COLO829 (cell line): ENCODE data around the gene ADAMTS7.
A peak's percentile ranks its signal among the peaks of the same experiment; 100 is the strongest.
"Not testable (repeated sequence)": the region's sequence is repeated elsewhere in the genome, so short reads cannot be mapped to it uniquely, and the experiment has no call there.

ENCODE experiments used
- DNase-seq: peaks from one replicate; pipeline ENCODE4 v3.0.0; 2012; ENCODE audit warnings: low spot score

ADAMTS7 gene

GRCh38 chr15:78753751-78754535 lies 57.3 kb downstream of the ADAMTS7 start:
- DNase-seq: not testable (repeated sequence)

- DNase-seq: not testable (repeated sequence)
These were observed 58.0 kb downstream of the ADAMTS7 start for GRCh38 chr15:78753359-78753659.

- DNase-seq: no peak
These were observed 58.5 kb downstream of the ADAMTS7 start for GRCh38 chr15:78752492-78753358.

GRCh38 chr15:78751602-78751979 lies 59.7 kb downstream of the ADAMTS7 start:
- no peak for DNase-seq

GRCh38 chr15:78750974-78751601 lies 60.2 kb downstream of the ADAMTS7 start:
- DNase-seq: peak; percentile 72

GRCh38 chr15:78750566-78750965 lies 60.7 kb downstream of the ADAMTS7 start:
- no peak for DNase-seq

- no peak for DNase-seq
These were observed 61.4 kb downstream of the ADAMTS7 start for GRCh38 chr15:78749831-78750230.

- not testable (repeated sequence) for DNase-seq
These were observed 63.4 kb downstream of the ADAMTS7 start for GRCh38 chr15:78747877-78748276.

GRCh38 chr15:78741674-78742073 lies 69.6 kb downstream of the ADAMTS7 start:
- DNase-seq: not testable (repeated sequence)

- no peak for DNase-seq
These were observed 70.4 kb downstream of the ADAMTS7 start for GRCh38 chr15:78740904-78741274.

- DNase-seq: no peak
These were observed 71.0 kb downstream of the ADAMTS7 start for GRCh38 chr15:78739996-78740903.

GRCh38 chr15:78739206-78739605 lies 72.1 kb downstream of the ADAMTS7 start:
- no peak for DNase-seq

GRCh38 chr15:78737931-78738558 lies 73.2 kb downstream of the ADAMTS7 start:
- not testable (repeated sequence) for DNase-seq

GRCh38 chr15:78737187-78737820 lies 74.0 kb downstream of the ADAMTS7 start:
- no peak for DNase-seq

- not testable (repeated sequence) for DNase-seq
These were observed 75.0 kb downstream of the ADAMTS7 start for GRCh38 chr15:78736286-78736685.

GRCh38 chr15:78734451-78735064 lies 76.7 kb downstream of the ADAMTS7 start:
- DNase-seq: no peak

GRCh38 chr15:78732634-78733033 lies 78.6 kb downstream of the ADAMTS7 start:
- no peak for DNase-seq

GRCh38 chr15:78730955-78731354 lies 80.3 kb downstream of the ADAMTS7 start:
- DNase-seq: no peak

- not testable (repeated sequence) for DNase-seq
These were observed 82.8 kb downstream of the ADAMTS7 start for GRCh38 chr15:78728427-78728826.

GRCh38 chr15:78727561-78727960 lies 83.7 kb downstream of the ADAMTS7 start:
- no peak for DNase-seq
